ENCODE results near the gene ABCB11. TPM values are rescaled to one million over a fixed set of nuclear protein-coding genes. Genes with fewer than 3 reads are reported as not detected.

The ABCB11 gene
- total and polyA plus RNA-seq, 4 donors = 18.3 to 74.3 (median 38.3) TPM

GRCh38 chr2:169010633-169011460, 20.3 kb downstream of the ABCB11 start:
- Histone ChIP-seq H3K36me3 (ENCODE audit: control insufficient read depth in 4 of 4, insufficient read depth in 3 of 4, low read depth in 1 of 4, low read length in 3 of 4) (peaks cover 0 to 31% (median 12%) of the 10 kb centered on the region in 4 donors), H3K4me3 (ENCODE audit: low read depth in 1 of 3, low read length in 3 of 3) (no peak overlapping the region), H3K9ac (ENCODE audit: low read depth in 1 of 2, low read length in 2 of 2) (no peak overlapping the region), H3K4me1 (ENCODE audit: control insufficient read depth in 4 of 4, insufficient read depth in 4 of 4, low read length in 3 of 4) (peaks cover 0 to 18% (median 13%) of the 10 kb centered on the region in 4 donors), H3K27ac (ENCODE audit: low read depth in 1 of 2, low read length in 2 of 2) (peak overlapping the region in 1 of 2 donors; percentile 14), H3K9me3 (ENCODE audit: control insufficient read depth in 4 of 4, low read length in 3 of 4) (no peaks in the 10 kb centered on the region), H3K27me3 (ENCODE audit: control insufficient read depth in 4 of 4, insufficient read depth in 4 of 4, low read length in 3 of 4) (no peaks in the 10 kb centered on the region)
- WGBS = 85% methylated on average over 8 of the region's 8 CpGs
- no peak for DNase-seq (ENCODE audit: low spot score)
- TF ChIP-seq HNF4A (conservative IDR thresholded peaks at IDR 0.05) = no peak
- TF ChIP-seq ZBTB33 (IDR thresholded peaks at IDR 0.05) = no peak
- no peak for TF ChIP-seq CTCF (IDR thresholded peaks at IDR 0.05; ENCODE audit: low read depth, low read length, missing input control)
- TF ChIP-seq TAF1 (conservative IDR thresholded peaks at IDR 0.05) = no peak
- no peak for TF ChIP-seq ATF3 (IDR thresholded peaks at IDR 0.05)
- TF ChIP-seq YY1 (IDR thresholded peaks at IDR 0.05) = no peak
- TF ChIP-seq HNF4G (IDR thresholded peaks at IDR 0.05) = no peak
- TF ChIP-seq SP1 (IDR thresholded peaks at IDR 0.05) = no peak
- no peak for TF ChIP-seq MAX (IDR thresholded peaks at IDR 0.05)
- TF ChIP-seq REST (IDR thresholded peaks at IDR 0.05) = no peak
- TF ChIP-seq EGR1 (IDR thresholded peaks at IDR 0.05; ENCODE audit: low read depth in 2 of 2) = no peak
- TF ChIP-seq NR2F2 (IDR thresholded peaks at IDR 0.05) = no peak
- TF ChIP-seq RXRA (IDR thresholded peaks at IDR 0.05) = no peak
- no peak for TF ChIP-seq RAD21 (IDR thresholded peaks at IDR 0.05)
- no peak for TF ChIP-seq JUND (IDR thresholded peaks at IDR 0.05)
- TF ChIP-seq FOXA1 (IDR thresholded peaks at IDR 0.05) = no peak
- TF ChIP-seq FOXA2 (IDR thresholded peaks at IDR 0.05) = no peak
